Head of caudate nucleus (tissue), 42 donors: ENCODE data around the gene TSHB.
A peak's percentile ranks its signal among the peaks of the same experiment; 100 is the strongest.

Experiments used
- DNase-seq, 42 donors: peaks; one replicate each; pipeline versions ENCODE4 v3.0.0 to v3.0.0-alpha.2; 2020 to 2021; ENCODE audit warnings: mixed read lengths in 7 of 42
- intact Hi-C: fragments of 100-400 bp; cut with DNase I; formaldehyde crosslinking; loops from one replicate; pipeline ENCODE4 v1.15.0; 2022

The TSHB gene

GRCh38 chr1:115078708-115079107 is 49.1 kb downstream of the TSHB start:
- intact Hi-C loops, result no loop called here

GRCh38 chr1:115082949-115083348 is 53.3 kb downstream of the TSHB start:
- intact Hi-C loops, result no loop called here
- peak in 1 of 42 donors; percentile 18 for DNase-seq

More at GRCh38 chr1:115078708-115079107, 49.1 kb downstream of the TSHB start:
- DNase-seq, result peak in 10 of 42 donors; percentile 20 to 71 (median 44)
